ENCODE results near the gene VPS9D1. TPM values are rescaled to one million over a fixed set of nuclear protein-coding genes. Genes with fewer than 3 reads are reported as not detected.

Gene VPS9D1
- total RNA-seq, 1 experiment from 2014 or later, result 6.3 TPM

DNA sequence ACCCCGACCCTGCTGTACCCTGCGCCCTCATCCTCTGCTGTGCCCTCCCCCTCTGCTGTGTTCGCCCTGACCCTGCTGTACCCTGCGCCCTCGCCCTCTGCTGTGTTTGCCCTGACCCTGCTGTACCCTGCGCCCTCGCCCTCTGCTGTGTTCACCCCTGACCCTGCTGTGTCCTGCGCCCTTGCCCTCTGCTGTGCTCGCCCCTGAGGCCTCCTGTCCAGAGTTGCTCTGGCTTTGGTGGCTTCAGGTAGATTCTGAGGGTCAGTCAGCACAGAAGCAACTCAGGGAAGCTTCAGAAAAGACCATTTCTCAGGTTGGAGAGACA is 12.2 kb upstream of the VPS9D1 start:
- intact Hi-C loops (cut with micrococcal nuclease; ENCODE audit: unreplicated experiment), result no loop called here

DNA sequence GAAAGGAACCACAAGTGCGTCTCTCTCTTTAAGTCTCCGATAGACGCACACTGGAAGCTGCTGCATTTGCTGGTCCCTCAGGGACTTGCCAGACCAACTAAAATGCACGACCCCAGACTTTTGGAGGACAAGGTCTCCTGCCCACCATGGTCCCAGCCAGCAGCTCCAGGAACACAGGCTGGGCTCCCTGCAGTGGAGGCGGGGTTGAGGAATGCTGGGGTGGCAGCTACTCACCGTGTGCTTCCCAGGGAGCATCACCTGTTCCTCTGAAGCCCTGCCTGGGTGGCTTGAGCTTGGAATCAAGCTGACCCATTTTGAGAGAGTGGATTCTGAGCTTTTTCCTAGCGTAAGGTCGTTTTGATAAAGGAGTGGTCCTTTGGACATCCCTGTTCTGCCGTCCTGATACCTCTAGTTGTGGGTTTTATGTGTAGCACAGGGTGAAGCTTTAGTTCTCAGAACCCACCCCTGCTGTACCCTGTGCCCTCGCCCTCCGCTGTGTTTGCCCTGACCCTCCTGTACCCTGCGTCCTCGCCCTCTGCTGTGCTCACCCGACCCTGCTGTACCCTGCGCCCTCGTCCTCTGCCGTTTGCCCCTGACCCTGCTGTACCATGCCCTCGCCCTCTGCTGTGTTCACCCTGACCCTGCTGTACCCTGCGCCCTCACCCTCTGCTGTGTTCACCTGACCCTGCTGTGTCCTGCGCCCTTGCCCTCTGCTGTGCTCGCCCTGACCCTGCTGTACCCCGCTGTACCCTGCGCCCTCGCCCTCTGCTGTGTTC is 11.6 kb upstream of the VPS9D1 start:
- Histone ChIP-seq H3K4me3 (ENCODE audit: low read depth in 2 of 2, low read length in 2 of 2) (no peak overlapping the region), H3K4me1 (ENCODE audit: control insufficient read depth, insufficient read depth, low read length) (no peaks in the 10 kb centered on the region), H3K27me3 (ENCODE audit: control insufficient read depth, insufficient read depth, low read length) (no peaks in the 10 kb centered on the region), H3K36me3 (ENCODE audit: control insufficient read depth, insufficient read depth, low read length) (peaks cover 5% of the 10 kb centered on the region; the same call in 1 of the 2 replicates), H3K9me3 (ENCODE audit: control insufficient read depth, insufficient read depth, low read depth, low read length) (no peaks in the 10 kb centered on the region), H3K27ac (ENCODE audit: low read length) (no peak overlapping the region)
- TF ChIP-seq, protein P1, sequence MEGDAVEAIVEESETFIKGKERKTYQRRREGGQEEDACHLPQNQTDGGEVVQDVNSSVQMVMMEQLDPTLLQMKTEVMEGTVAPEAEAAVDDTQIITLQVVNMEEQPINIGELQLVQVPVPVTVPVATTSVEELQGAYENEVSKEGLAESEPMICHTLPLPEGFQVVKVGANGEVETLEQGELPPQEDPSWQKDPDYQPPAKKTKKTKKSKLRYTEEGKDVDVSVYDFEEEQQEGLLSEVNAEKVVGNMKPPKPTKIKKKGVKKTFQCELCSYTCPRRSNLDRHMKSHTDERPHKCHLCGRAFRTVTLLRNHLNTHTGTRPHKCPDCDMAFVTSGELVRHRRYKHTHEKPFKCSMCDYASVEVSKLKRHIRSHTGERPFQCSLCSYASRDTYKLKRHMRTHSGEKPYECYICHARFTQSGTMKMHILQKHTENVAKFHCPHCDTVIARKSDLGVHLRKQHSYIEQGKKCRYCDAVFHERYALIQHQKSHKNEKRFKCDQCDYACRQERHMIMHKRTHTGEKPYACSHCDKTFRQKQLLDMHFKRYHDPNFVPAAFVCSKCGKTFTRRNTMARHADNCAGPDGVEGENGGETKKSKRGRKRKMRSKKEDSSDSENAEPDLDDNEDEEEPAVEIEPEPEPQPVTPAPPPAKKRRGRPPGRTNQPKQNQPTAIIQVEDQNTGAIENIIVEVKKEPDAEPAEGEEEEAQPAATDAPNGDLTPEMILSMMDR (IDR thresholded peaks at IDR 0.05), result no peak
- TF ChIP-seq POLR2AphosphoS5 (IDR thresholded peaks at IDR 0.05; ENCODE audit: low read depth, low read length) (no peak; the same call in 1 of the 2 replicates), SIN3A (IDR thresholded peaks at IDR 0.05; ENCODE audit: borderline replicate concordance, insufficient read depth, low read depth, low read length) (no peak), TCF7L2 (IDR thresholded peaks at IDR 0.05; ENCODE audit: low read depth, low read length) (no peak)
- TF ChIP-seq, protein P2, sequence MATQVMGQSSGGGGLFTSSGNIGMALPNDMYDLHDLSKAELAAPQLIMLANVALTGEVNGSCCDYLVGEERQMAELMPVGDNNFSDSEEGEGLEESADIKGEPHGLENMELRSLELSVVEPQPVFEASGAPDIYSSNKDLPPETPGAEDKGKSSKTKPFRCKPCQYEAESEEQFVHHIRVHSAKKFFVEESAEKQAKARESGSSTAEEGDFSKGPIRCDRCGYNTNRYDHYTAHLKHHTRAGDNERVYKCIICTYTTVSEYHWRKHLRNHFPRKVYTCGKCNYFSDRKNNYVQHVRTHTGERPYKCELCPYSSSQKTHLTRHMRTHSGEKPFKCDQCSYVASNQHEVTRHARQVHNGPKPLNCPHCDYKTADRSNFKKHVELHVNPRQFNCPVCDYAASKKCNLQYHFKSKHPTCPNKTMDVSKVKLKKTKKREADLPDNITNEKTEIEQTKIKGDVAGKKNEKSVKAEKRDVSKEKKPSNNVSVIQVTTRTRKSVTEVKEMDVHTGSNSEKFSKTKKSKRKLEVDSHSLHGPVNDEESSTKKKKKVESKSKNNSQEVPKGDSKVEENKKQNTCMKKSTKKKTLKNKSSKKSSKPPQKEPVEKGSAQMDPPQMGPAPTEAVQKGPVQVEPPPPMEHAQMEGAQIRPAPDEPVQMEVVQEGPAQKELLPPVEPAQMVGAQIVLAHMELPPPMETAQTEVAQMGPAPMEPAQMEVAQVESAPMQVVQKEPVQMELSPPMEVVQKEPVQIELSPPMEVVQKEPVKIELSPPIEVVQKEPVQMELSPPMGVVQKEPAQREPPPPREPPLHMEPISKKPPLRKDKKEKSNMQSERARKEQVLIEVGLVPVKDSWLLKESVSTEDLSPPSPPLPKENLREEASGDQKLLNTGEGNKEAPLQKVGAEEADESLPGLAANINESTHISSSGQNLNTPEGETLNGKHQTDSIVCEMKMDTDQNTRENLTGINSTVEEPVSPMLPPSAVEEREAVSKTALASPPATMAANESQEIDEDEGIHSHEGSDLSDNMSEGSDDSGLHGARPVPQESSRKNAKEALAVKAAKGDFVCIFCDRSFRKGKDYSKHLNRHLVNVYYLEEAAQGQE (IDR thresholded peaks at IDR 0.05; ENCODE audit: insufficient read depth in 1 of 2, low read depth in 2 of 2, low read length in 1 of 2), result no peak
- intact Hi-C loops (cut with micrococcal nuclease; ENCODE audit: unreplicated experiment) (no loop called here), in situ Hi-C loops (cut with HindIII; ENCODE audit: low pct_unique_long_range_greater_than_20kb, low sequenced_read_pairs) (no loop called here)
- no TSS peak for BruUV-seq (replicated peaks)
- DNase-seq (ENCODE audit: low read depth, low spot score) (no peak), ATAC-seq (peak; percentile 52)
- CTCF ChIA-PET, result no interaction called here
- POLR2A ChIA-PET, result no interaction called here

More for the DNA sequence above, 12.2 kb upstream of the VPS9D1 start:
- ChIA-PET POLR2A (no interaction called here), CTCF (no interaction called here)
- ATAC-seq (peak; percentile 36), DNase-seq (ENCODE audit: low read depth, low spot score) (no peak)
- no peaks in the 10 kb centered on the region for H3K27me3 ChIP-seq (ENCODE audit: control insufficient read depth, insufficient read depth, low read length)
- H3K36me3 ChIP-seq (ENCODE audit: control insufficient read depth, insufficient read depth, low read length), result peaks cover 5% of the 10 kb centered on the region; the same call in 1 of the 2 replicates
- no peak overlapping the region for H3K27ac ChIP-seq (ENCODE audit: low read length)
- H3K4me3 ChIP-seq (ENCODE audit: low read depth in 2 of 2, low read length in 2 of 2), result no peak overlapping the region
- no peaks in the 10 kb centered on the region for H3K4me1 ChIP-seq (ENCODE audit: control insufficient read depth, insufficient read depth, low read length)
- in situ Hi-C loops (cut with HindIII; ENCODE audit: low pct_unique_long_range_greater_than_20kb, low sequenced_read_pairs), result no loop called here
- H3K9me3 ChIP-seq (ENCODE audit: control insufficient read depth, insufficient read depth, low read depth, low read length), result no peaks in the 10 kb centered on the region
- TF ChIP-seq SIN3A (IDR thresholded peaks at IDR 0.05; ENCODE audit: borderline replicate concordance, insufficient read depth, low read depth, low read length) (no peak), POLR2AphosphoS5 (IDR thresholded peaks at IDR 0.05; ENCODE audit: low read depth, low read length) (no peak), TCF7L2 (IDR thresholded peaks at IDR 0.05; ENCODE audit: low read depth, low read length) (no peak)
- TF ChIP-seq, protein P2 (IDR thresholded peaks at IDR 0.05; ENCODE audit: insufficient read depth in 1 of 2, low read depth in 2 of 2, low read length in 1 of 2), result no peak
- TF ChIP-seq, protein P1 (IDR thresholded peaks at IDR 0.05), result no peak
- BruUV-seq (replicated peaks), result no TSS peak
